CD4-positive, alpha-beta T cell treated with Interleukin-17A for 1 hour (primary cell): ENCODE results near the gene TRPM7.

Experiments used
- DNase-seq: peaks from one replicate; pipeline ENCODE4 v3.0.0-alpha.2; 2020

Gene TRPM7

GRCh38 chr15:50558012-50558411, 128.6 kb downstream of the TRPM7 start:
- no peak for DNase-seq

- no peak for DNase-seq
These were observed 129.8 kb downstream of the TRPM7 start for GRCh38 chr15:50556642-50557371.

GRCh38 chr15:50552238-50552637, 134.4 kb downstream of the TRPM7 start:
- DNase-seq: no peak

- DNase-seq: no peak
These were observed 137.3 kb downstream of the TRPM7 start for GRCh38 chr15:50549326-50549725.

- no peak for DNase-seq
These were observed 140.0 kb downstream of the TRPM7 start, which contains the start of gene USP50 for GRCh38 chr15:50546566-50546965. USP50 (minus strand) TSS chr15:50546666; CDS start chr15:50546525, 141 bp downstream.

- no peak for DNase-seq
These were observed 142.2 kb downstream of the TRPM7 start for GRCh38 chr15:50544368-50544767.

- DNase-seq: no peak
These were observed 143.0 kb downstream of the TRPM7 start for GRCh38 chr15:50543556-50543955.

- DNase-seq: no peak
These were observed 143.7 kb downstream of the TRPM7 start for GRCh38 chr15:50542887-50543210.

- no peak for DNase-seq
These were observed 154.8 kb downstream of the TRPM7 start for GRCh38 chr15:50531766-50532165.

GRCh38 chr15:50531163-50531562, 155.4 kb downstream of the TRPM7 start:
- DNase-seq: no peak

GRCh38 chr15:50523851-50524251, 162.7 kb downstream of the TRPM7 start:
- DNase-seq: no peak

- no peak for DNase-seq
These were observed 166.7 kb downstream of the TRPM7 start for GRCh38 chr15:50519740-50520425.

- DNase-seq: no peak
These were observed 173.6 kb downstream of the TRPM7 start for GRCh38 chr15:50513001-50513400.
